ENCODE results near the gene GPRC5A.

GPRC5A gene

GRCh38 chr12:12930633-12931219 lies 39.4 kb downstream of the GPRC5A start:
- TF ChIP-seq RAD21 (IDR thresholded peaks at IDR 0.05; ENCODE audit: low read depth) (no peak), ZBTB7A (IDR thresholded peaks at IDR 0.05; ENCODE audit: low read depth) (no peak), REST (IDR thresholded peaks at IDR 0.05; ENCODE audit: low read depth) (no peak), YY1 (IDR thresholded peaks at IDR 0.05; ENCODE audit: low read depth) (no peak), CREB1 (IDR thresholded peaks at IDR 0.05; ENCODE audit: low read depth) (no peak), CEBPB (IDR thresholded peaks at IDR 0.05) (no peak), FOXM1 (IDR thresholded peaks at IDR 0.05; ENCODE audit: borderline replicate concordance, low read depth) (no peak), MAX (IDR thresholded peaks at IDR 0.05) (no peak), TCF12 (IDR thresholded peaks at IDR 0.05; ENCODE audit: low read depth) (no peak), NFIC (IDR thresholded peaks at IDR 0.05) (no peak), TEAD4 (IDR thresholded peaks at IDR 0.05) (no peak), USF1 (IDR thresholded peaks at IDR 0.05) (no peak), TAF1 (IDR thresholded peaks at IDR 0.05; ENCODE audit: low read depth) (no peak), EGR1 (IDR thresholded peaks at IDR 0.05) (no peak)

GRCh38 chr12:12933742-12934141 lies 42.4 kb downstream of the GPRC5A start:
- no peak for TF ChIP-seq MAX (IDR thresholded peaks at IDR 0.05)
- no peak for TF ChIP-seq EP300 (IDR thresholded peaks at IDR 0.05; ENCODE audit: borderline replicate concordance)
- TF ChIP-seq ZBTB7A (IDR thresholded peaks at IDR 0.05; ENCODE audit: low read depth), result no peak
- TF ChIP-seq REST (IDR thresholded peaks at IDR 0.05; ENCODE audit: low read depth), result no peak
- no peak for TF ChIP-seq EGR1 (IDR thresholded peaks at IDR 0.05)
- TF ChIP-seq TEAD4 (IDR thresholded peaks at IDR 0.05), result no peak
- TF ChIP-seq TCF12 (IDR thresholded peaks at IDR 0.05; ENCODE audit: low read depth), result no peak
- no peak for TF ChIP-seq CEBPB (IDR thresholded peaks at IDR 0.05)
- no peak for TF ChIP-seq USF1 (IDR thresholded peaks at IDR 0.05)
- TF ChIP-seq NFIC (IDR thresholded peaks at IDR 0.05), result no peak
- no peak for TF ChIP-seq YY1 (IDR thresholded peaks at IDR 0.05; ENCODE audit: low read depth)
- TF ChIP-seq TAF1 (IDR thresholded peaks at IDR 0.05; ENCODE audit: low read depth), result no peak
- TF ChIP-seq CREB1 (IDR thresholded peaks at IDR 0.05; ENCODE audit: low read depth), result no peak

- TF ChIP-seq CEBPB (IDR thresholded peaks at IDR 0.05), result no peak
- TF ChIP-seq CREB1 (IDR thresholded peaks at IDR 0.05; ENCODE audit: low read depth), result no peak
- no peak for TF ChIP-seq EGR1 (IDR thresholded peaks at IDR 0.05)
- no peak for TF ChIP-seq MAX (IDR thresholded peaks at IDR 0.05)
- no peak for TF ChIP-seq NFIC (IDR thresholded peaks at IDR 0.05)
- no peak for TF ChIP-seq REST (IDR thresholded peaks at IDR 0.05; ENCODE audit: low read depth)
- no peak for TF ChIP-seq FOXM1 (IDR thresholded peaks at IDR 0.05; ENCODE audit: borderline replicate concordance, low read depth)
- no peak for TF ChIP-seq TCF12 (IDR thresholded peaks at IDR 0.05; ENCODE audit: low read depth)
Observed at GRCh38 chr12:12934556-12934955, 43.2 kb downstream of the GPRC5A start.

GRCh38 chr12:12936983-12937491 lies 45.7 kb downstream of the GPRC5A start:
- TF ChIP-seq MAX (IDR thresholded peaks at IDR 0.05), result no peak
- TF ChIP-seq CREB1 (IDR thresholded peaks at IDR 0.05; ENCODE audit: low read depth), result no peak
- TF ChIP-seq NFIC (IDR thresholded peaks at IDR 0.05), result no peak
- no peak for TF ChIP-seq TEAD4 (IDR thresholded peaks at IDR 0.05)
- no peak for TF ChIP-seq ZBTB7A (IDR thresholded peaks at IDR 0.05; ENCODE audit: low read depth)
- TF ChIP-seq EP300 (IDR thresholded peaks at IDR 0.05; ENCODE audit: borderline replicate concordance), result no peak
- TF ChIP-seq USF1 (IDR thresholded peaks at IDR 0.05), result no peak
- no peak for TF ChIP-seq TAF1 (IDR thresholded peaks at IDR 0.05; ENCODE audit: low read depth)
- TF ChIP-seq FOXM1 (IDR thresholded peaks at IDR 0.05; ENCODE audit: borderline replicate concordance, low read depth), result no peak
- no peak for TF ChIP-seq EGR1 (IDR thresholded peaks at IDR 0.05)
- no peak for TF ChIP-seq RAD21 (IDR thresholded peaks at IDR 0.05; ENCODE audit: low read depth)

All from Ishikawa (cell line).